ENCODE results near the gene QSOX2.

QSOX2 gene

DNA sequence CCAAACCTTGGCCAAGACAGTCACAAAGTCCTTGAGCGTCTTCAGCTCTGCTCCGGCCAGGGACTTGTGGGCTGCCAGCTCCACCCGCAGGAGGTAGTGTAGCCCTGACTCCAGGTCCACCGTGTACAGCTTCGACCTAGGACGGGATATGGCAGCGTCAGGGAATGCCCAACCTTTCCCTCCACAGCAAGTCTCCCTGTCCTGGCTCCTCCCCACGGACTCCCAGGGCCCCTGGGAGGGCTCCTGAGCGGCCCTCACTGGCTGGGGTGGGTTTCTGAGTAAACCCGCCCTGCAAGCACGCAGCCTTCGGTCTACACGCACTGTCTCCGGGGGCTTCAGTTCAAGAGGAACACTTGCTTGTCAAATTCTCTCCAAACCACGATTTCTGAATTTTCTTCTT, 26.9 kb downstream of the QSOX2 start:
- DNase-seq = no peak

DNA sequence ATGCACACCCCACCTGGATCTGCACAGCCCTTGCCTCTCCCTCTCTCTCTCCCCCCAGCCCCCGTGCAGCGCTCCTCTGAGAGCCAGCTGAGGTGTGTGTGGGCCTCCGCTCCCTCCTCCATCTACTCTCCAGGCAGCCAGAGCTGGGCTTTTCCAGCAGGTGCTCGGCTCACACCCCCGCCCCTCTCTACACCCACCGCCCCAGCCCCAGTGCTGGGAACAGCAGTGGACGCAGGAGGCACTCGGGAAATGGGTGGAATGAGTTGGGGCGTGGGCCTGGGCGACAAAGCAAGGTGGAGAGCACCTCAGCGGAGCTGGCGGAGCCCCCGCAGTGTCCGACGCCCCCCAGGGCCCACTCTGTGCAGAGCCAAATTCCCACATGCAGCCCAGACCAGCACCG, 27.3 kb downstream of the QSOX2 start:
- no peak for DNase-seq

- no peak for DNase-seq
These were observed 28.9 kb downstream of the QSOX2 start for GRCh38 chr9:136216541-136217244.

DNA sequence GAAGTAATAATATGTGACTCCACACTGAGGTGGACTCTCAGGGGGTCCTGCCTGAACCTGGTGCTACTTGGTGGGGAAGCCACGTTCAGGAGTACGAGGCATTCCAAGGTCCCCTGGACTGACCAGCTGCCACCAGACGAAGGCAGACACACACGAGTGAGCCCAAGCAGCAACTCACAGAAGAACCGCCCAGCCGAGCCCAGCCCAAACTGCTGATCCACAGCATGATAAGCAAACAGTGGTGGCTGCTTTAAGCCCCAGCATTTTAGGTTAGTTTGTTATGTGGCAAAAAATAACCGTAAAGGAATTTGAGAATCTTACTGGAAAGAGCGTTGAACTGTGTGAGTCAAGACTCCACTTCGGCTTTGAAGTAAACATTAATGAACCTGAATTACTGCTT, 31.9 kb downstream of the QSOX2 start:
- no peak for DNase-seq

GRCh38 chr9:136212345-136212950, 33.2 kb downstream of the QSOX2 start:
- no peak for DNase-seq

DNA sequence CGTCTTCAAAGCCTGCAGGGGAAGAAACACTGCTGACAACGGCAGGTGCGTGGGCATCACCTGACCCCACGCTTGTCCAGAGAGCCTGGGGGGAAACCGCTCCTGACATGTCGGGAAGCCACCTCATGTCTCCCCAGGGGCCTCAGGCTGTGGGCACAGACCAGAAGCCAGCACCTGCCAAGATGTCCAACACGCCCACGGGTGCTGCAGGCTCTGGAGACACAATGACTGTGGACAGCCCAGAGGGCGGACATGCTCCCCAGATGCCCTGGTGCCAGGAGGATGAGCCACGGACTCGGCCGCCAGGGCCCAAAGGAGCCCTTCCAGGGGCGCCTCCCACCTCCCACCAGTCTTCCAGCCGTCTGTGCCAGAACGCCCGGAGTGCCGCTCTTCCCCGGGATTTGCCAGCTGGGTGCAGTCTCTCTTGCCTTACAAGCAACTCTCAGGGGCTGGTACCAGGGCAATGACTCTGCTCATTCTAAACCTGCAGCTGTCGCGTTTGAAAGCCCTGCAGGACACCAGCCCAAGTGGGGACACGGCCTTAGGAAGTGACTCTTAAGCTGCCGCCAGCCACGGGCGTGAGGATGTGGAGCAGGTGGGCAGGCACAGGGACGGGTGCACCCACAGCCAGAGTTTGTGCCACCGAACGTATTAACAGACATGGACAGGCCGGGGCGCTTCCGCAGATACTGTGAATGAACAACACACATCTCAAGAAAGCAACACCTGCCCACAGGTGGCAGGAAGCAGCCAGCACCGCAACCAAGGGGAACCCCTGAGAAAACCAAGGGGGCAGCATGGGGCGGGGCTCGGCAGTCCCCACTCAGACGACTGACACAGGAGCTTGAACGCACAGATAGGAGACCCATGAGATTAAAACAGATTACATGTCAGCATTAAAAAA, 33.9 kb downstream of the QSOX2 start:
- DNase-seq = no peak

GRCh38 chr9:136211006-136211405, 34.6 kb downstream of the QSOX2 start:
- DNase-seq = no peak

GRCh38 chr9:136210276-136210675, 35.3 kb downstream of the QSOX2 start:
- no peak for DNase-seq

GRCh38 chr9:136209786-136210185, 35.8 kb downstream of the QSOX2 start:
- no peak for DNase-seq

DNA sequence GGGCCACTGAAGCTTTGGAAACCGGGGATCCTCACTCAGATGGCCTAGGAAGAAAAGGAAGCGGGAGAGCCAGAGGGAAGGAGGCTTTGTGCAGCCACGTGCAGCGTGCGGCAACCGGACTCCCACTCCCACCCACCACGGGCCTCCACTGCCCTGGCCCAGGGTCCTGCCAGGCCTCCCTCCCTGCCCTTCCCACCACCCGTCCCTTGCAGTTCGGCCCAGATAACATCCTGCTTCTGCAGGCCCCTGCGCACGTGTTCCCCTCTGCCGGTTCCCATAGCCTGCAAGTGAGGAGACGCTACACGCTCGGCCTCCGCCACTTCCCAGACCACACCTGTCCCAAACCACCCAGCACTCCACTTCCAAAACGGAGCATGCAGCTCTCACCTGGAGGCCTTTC, 36.4 kb downstream of the QSOX2 start:
- no peak for DNase-seq

- no peak for DNase-seq
These were observed 36.9 kb downstream of the QSOX2 start for GRCh38 chr9:136208675-136209074.

DNA sequence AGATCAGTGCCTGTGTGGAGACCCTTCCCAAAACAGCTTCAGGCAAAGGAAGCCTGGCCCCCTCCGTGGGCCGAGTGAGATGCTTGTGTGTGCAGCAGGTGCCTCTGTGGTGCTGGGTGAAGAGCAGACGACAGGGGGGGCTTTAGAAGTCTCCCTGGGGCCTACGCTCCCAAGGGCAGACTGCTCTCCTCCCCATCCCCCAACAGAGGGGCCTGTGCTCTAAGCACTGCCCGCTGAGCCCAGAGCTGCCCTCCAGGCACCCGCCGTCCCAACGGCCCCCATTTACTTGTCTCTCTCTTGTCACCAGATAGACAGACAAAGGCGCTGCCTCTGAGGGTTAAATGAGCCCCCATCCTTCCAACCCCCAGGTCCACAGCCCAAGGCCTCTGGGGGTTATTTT, 38.0 kb downstream of the QSOX2 start:
- DNase-seq = no peak

DNA sequence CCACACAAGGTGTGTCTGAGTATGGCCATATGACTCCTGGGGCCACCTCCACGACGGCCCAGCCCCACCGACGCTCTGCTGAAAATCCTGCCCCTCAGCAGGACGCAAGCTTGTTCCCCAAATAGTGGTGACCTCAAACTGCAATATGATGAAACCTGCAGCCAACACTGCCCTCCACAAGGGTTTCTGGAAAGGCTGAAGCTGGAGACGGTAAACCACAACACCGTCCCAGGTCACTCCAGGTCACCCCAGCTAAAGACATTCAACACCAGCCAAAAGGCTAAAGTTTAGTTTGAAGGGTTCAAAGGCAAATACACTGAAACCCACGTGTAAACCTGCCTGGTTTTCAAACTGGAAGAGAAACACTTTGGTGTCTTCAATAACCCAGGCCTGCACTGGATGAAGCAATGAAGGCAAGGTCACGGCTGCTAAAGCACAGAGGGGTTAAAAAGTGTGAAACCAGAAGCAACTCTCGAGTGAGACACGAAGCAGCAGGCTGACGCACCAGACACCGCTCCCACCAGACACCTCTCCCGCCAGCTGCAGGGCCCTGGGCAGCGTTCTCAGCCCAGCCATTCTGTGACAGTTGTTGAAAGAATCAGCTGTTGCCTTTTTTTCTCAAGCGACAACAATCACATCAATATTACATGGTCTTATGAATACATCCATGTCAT, 38.9 kb downstream of the QSOX2 start:
- DNase-seq = no peak

- DNase-seq = no peak
These were observed 40.0 kb downstream of the QSOX2 start for GRCh38 chr9:136205707-136205992.

DNA sequence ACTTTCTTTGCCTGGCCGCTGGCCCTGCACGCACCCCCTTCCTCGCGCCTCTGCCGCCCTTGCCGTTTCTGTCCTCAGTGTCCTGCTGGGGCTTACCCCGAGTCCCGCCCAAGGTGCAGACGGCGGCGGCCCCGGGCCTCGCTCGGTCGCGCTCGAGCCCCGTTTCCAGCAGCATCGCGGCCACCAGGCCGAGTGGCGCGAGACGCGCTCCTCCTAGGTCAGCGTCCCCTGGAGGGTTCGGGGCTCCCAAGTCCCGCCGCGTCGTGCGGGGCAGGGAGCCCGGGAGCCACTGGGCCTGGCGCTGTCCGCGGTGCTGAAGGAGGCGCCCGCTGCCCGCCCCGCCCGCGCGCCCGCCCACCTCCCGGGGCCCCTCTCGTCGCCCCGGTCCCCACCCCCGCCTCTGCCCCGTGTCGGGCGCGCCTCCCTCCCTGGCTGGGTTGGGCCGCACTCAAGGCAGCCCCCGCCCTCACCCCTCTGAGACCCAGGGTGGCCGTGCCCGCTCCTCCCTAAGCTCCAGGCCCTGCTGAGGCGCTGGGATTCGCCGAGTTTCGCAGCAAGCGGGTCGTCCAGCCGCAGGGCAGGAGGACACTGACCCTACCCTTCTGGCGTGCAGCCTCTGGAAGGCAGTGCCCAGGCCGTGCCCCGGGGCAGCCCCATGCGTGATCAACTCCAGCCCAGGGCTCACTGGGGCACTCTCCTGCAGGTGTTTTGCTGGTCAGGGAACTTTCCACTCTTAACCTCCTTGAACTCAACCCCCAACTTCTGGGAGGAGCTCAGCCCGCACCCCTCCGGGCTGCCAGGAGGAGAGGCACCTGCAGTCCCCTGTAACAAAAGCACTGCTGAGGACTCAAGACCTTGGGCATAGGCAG, 40.5 kb downstream of the QSOX2 start, which contains the start of gene LHX3:
Gene LHX3 (minus strand): TSS at position 291 of the 869 bp plus-strand sequence. CDS start 116 bp downstream, at position 175.
- DNase-seq = no peak

GRCh38 chr9:136204145-136204805, 41.3 kb downstream of the QSOX2 start:
- no peak for DNase-seq

- no peak for DNase-seq
These were observed 42.0 kb downstream of the QSOX2 start for GRCh38 chr9:136203408-136204144.

DNA sequence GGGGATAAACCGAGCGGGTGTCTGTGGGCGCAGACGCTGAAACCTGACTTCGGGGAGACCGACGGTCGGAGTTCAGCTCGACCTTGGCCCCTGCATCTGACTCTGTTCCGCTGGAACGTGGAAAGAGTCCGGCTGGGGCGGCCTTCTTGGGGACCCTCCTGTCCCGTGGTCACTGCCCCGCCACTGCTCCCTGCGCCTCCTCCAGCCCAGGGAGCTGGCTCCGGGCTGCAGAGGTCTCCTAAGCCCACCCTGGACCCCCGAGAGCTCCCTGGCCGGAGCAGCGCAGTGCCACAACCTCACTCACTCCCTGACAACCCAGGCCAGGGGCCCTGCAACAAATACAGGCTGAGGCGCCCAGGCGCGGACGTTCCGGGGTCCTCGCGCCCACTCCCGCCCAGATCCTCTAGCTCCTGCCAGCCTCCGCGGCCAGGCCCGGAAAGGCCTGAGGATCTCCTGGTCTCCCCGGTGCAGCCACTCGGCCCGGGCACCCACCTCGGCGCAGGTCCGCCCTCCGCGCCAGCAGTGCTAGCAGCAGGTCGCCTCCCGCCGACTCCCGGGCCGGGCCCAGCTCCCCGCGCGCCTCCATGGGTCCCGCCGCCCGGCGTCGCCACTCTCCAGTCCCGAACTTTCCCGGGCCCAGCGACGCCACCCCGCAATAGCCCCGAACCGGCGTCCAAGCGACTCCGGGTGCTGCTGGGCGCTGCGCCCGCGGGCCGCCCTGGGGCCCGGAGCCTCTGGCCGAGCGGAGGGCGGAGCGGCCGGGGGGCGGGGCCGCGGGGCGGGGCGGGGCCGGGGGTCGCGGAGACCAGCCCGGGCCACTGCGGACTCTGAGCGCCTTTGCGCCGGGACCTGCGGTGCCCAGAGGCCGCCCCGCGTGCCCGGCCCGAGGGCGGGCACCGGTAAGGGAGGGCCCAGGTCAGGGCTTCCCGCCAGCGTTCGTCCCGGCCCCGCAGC, 42.9 kb downstream of the QSOX2 start:
- DNase-seq = no peak

GRCh38 chr9:136201609-136202453, 43.8 kb downstream of the QSOX2 start:
- DNase-seq = no peak
